PFSK-1 (cell line): ENCODE results near the gene PDK2.

ENCODE experiments used
- FOXP2 ChIP-seq: optimal IDR thresholded peaks from 2 replicates; pipeline ENCODE3; 2011; ENCODE audit warnings: borderline replicate concordance, control low read depth, inconsistent platforms; ENCODE audit not compliant: insufficient read depth; ENCODE audit errors: extremely low read length, extremely low read depth
- POLR2AphosphoS5 ChIP-seq: IDR thresholded peaks from 2 replicates; pipeline ENCODE4 v1.6.1; 2012; ENCODE audit warnings: low read depth, mild to moderate bottlenecking, control low read depth, low read length, moderate library complexity
- SIN3A ChIP-seq: IDR thresholded peaks from 2 replicates; pipeline ENCODE4 v1.6.1; 2012; ENCODE audit warnings: mild to moderate bottlenecking, low read length, moderate library complexity, borderline replicate concordance; ENCODE audit not compliant: insufficient read depth
- TAF1 ChIP-seq: IDR thresholded peaks from 2 replicates; pipeline ENCODE4 v1.6.1; 2012; ENCODE audit warnings: low read length, control low read depth, borderline replicate concordance; ENCODE audit not compliant: insufficient read depth
- TF ChIP-seq, protein P1 (sequence below), 2 experiments: IDR thresholded peaks; 2 replicates each; pipeline versions ENCODE4 v1.6.1 to v1.8.0; 2011 to 2012; ENCODE audit warnings: low read depth in 2 of 2, low read length in 2 of 2, control low read depth in 1 of 2, inconsistent platforms in 1 of 2, mild to moderate bottlenecking in 1 of 2, moderate library complexity in 1 of 2; ENCODE audit not compliant: insufficient read depth in 1 of 2

DNA sequence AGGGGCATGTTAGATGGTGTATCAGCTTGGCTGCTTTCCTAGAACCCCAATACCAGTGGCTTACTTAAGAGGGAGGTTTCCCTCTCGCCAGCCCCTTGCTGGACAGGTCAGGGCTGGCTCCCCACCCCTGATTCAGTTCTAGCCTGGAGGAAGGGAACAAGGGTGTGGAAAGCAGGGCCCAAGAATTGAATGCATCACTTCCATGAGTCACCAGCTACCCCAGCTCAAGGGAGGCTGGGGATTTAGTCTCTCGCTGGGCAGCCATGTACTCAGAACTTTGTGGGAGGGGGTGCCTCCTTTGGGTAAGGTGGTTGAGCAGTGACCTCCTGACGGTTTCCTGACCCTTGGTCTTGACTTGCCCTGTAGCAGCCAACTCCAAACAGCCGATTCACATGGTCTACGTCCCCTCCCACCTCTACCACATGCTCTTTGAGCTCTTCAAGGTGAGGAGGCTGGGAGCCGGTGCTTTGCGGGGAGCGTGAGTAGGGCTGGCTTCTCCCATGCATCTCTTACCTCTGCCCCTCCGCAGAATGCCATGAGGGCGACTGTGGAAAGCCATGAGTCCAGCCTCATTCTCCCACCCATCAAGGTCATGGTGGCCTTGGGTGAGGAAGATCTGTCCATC, 12.8 kb downstream of the PDK2 start:
- TF ChIP-seq TAF1 (no peak), FOXP2 (no peak), POLR2AphosphoS5 (no peak), SIN3A (no peak)
- TF ChIP-seq, protein P1, sequence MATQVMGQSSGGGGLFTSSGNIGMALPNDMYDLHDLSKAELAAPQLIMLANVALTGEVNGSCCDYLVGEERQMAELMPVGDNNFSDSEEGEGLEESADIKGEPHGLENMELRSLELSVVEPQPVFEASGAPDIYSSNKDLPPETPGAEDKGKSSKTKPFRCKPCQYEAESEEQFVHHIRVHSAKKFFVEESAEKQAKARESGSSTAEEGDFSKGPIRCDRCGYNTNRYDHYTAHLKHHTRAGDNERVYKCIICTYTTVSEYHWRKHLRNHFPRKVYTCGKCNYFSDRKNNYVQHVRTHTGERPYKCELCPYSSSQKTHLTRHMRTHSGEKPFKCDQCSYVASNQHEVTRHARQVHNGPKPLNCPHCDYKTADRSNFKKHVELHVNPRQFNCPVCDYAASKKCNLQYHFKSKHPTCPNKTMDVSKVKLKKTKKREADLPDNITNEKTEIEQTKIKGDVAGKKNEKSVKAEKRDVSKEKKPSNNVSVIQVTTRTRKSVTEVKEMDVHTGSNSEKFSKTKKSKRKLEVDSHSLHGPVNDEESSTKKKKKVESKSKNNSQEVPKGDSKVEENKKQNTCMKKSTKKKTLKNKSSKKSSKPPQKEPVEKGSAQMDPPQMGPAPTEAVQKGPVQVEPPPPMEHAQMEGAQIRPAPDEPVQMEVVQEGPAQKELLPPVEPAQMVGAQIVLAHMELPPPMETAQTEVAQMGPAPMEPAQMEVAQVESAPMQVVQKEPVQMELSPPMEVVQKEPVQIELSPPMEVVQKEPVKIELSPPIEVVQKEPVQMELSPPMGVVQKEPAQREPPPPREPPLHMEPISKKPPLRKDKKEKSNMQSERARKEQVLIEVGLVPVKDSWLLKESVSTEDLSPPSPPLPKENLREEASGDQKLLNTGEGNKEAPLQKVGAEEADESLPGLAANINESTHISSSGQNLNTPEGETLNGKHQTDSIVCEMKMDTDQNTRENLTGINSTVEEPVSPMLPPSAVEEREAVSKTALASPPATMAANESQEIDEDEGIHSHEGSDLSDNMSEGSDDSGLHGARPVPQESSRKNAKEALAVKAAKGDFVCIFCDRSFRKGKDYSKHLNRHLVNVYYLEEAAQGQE (IDR thresholded peaks at IDR 0.05; ENCODE audit: insufficient read depth in 1 of 2, low read depth in 2 of 2, low read length in 2 of 2): no peak
